ENCODE data around the gene LSM14A. TPM values are rescaled to one million over a fixed set of nuclear protein-coding genes. Genes with fewer than 3 reads are reported as not detected.

LSM14A gene
- total RNA-seq, 1 experiment from 2014 or later, result 67.4 TPM

DNA sequence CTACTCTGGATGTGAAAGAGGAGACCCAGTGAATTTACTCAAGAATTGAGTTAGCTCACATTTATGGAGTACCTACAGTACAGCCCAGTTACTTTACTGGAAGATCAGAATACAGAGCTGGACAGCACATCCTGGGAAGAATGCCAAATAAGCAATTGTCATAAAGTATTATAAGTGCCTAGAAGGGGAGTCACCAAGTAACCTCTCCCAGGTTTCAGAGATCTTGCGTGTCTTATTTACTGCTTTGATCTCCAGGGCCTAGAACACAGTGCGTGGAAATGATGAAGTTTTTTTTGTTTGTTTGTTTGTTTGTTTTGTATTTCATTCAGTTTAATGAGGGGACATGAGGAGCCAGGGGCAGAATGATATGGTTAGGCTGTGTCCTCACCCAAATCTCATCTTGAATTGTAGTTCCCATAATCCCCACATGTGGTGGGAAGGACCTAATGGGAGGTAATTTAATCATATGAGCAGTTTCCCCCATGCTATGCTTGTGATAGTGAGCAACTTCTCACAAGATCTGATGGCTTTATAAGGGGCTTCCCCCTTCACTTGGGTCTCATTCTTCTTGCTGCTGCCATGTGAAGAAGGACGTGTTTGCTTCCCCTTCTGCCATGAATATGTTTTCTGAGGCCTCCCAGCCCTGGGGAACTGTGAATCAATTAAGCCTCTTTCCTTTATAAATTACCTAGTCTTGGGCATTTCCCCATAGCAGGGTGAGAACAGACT is 87.2 kb downstream of the LSM14A start:
- TF ChIP-seq, protein P1, sequence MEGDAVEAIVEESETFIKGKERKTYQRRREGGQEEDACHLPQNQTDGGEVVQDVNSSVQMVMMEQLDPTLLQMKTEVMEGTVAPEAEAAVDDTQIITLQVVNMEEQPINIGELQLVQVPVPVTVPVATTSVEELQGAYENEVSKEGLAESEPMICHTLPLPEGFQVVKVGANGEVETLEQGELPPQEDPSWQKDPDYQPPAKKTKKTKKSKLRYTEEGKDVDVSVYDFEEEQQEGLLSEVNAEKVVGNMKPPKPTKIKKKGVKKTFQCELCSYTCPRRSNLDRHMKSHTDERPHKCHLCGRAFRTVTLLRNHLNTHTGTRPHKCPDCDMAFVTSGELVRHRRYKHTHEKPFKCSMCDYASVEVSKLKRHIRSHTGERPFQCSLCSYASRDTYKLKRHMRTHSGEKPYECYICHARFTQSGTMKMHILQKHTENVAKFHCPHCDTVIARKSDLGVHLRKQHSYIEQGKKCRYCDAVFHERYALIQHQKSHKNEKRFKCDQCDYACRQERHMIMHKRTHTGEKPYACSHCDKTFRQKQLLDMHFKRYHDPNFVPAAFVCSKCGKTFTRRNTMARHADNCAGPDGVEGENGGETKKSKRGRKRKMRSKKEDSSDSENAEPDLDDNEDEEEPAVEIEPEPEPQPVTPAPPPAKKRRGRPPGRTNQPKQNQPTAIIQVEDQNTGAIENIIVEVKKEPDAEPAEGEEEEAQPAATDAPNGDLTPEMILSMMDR (conservative IDR thresholded peaks at IDR 0.05; ENCODE audit: low read depth, low read length), result no peak
- TF ChIP-seq EZH2 (IDR thresholded peaks at IDR 0.05; ENCODE audit: low read length, unreplicated experiment) (no peak), EZH2phosphoT487 (IDR thresholded peaks at IDR 0.05; ENCODE audit: borderline replicate concordance, low read length) (no peak)
- Histone ChIP-seq H2AFZ (ENCODE audit: low read length) (no peak overlapping the region), H4K20me1 (ENCODE audit: low read length) (no peaks in the 10 kb centered on the region), H3F3A (ENCODE audit: low read length, unreplicated experiment) (no peaks in the 10 kb centered on the region), H3K4me2 (ENCODE audit: low read length) (no peak overlapping the region), H3K4me1 (ENCODE audit: insufficient read depth, low read length) (no peaks in the 10 kb centered on the region), H3K9me3 (ENCODE audit: low read length) (no peaks in the 10 kb centered on the region), H3K4me3 (ENCODE audit: low read length) (no peak overlapping the region), H3K36me3 (ENCODE audit: low read depth, low read length) (no peaks in the 10 kb centered on the region), H3K9me2 (replicated peaks; ENCODE audit: low read length) (no peaks in the 10 kb centered on the region), H3K9ac (ENCODE audit: low read length) (no peak overlapping the region), H3K27me3 (ENCODE audit: low read length) (no peaks in the 10 kb centered on the region), H3K27ac (ENCODE audit: low read length) (no peak overlapping the region), H3K79me2 (ENCODE audit: low read length) (peaks cover 12% of the 10 kb centered on the region)
- BruUV-seq (replicated peaks), result no TSS peak
- POLR2A ChIA-PET (ENCODE audit: unreplicated experiment), result no interaction called here
- CTCF ChIA-PET, result no interaction called here
- no peak for ATAC-seq
- no peak for DNase-seq
- intact Hi-C loops (cut with micrococcal nuclease), result no loop called here

DNA sequence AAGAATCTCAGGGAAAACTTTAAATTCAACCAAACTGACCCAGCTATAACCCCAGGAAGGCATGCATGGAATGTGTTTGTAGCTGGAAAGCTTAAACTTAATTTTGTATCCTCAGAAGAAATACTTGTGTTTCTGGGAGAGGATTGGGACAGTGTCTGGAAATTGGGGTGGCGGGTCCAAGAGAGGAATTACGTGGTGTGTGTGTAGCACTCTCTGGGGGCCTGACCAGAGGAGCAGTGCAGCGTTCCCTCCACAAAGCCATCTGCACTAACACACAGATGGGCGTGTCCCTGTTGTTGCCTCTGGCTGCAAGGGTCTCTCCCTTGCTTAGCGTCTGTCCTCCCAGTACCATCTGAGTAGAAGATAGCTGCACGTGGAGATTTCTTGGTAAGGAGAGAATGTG is 88.5 kb downstream of the LSM14A start:
- Histone ChIP-seq H3K4me3 (ENCODE audit: low read length) (no peak overlapping the region), H3F3A (ENCODE audit: low read length, unreplicated experiment) (no peaks in the 10 kb centered on the region), H4K20me1 (ENCODE audit: low read length) (no peaks in the 10 kb centered on the region), H3K9ac (ENCODE audit: low read length) (no peak overlapping the region), H3K9me3 (ENCODE audit: low read length) (no peaks in the 10 kb centered on the region), H3K27me3 (ENCODE audit: low read length) (no peaks in the 10 kb centered on the region), H2AFZ (ENCODE audit: low read length) (no peak overlapping the region), H3K9me2 (replicated peaks; ENCODE audit: low read length) (no peaks in the 10 kb centered on the region), H3K27ac (ENCODE audit: low read length) (no peak overlapping the region), H3K4me2 (ENCODE audit: low read length) (no peak overlapping the region), H3K79me2 (ENCODE audit: low read length) (peaks cover 4% of the 10 kb centered on the region), H3K36me3 (ENCODE audit: low read depth, low read length) (no peaks in the 10 kb centered on the region), H3K4me1 (ENCODE audit: insufficient read depth, low read length) (no peaks in the 10 kb centered on the region)
- intact Hi-C loops (cut with micrococcal nuclease), result no loop called here
- TF ChIP-seq EZH2 (IDR thresholded peaks at IDR 0.05; ENCODE audit: low read length, unreplicated experiment), result no peak
- TF ChIP-seq EZH2phosphoT487 (IDR thresholded peaks at IDR 0.05; ENCODE audit: borderline replicate concordance, low read length), result no peak
- TF ChIP-seq, protein P1 (conservative IDR thresholded peaks at IDR 0.05; ENCODE audit: low read depth, low read length), result no peak
- ChIA-PET CTCF (no interaction called here), POLR2A (ENCODE audit: unreplicated experiment) (no interaction called here)
- no peak for DNase-seq
- ATAC-seq, result no peak
- no TSS peak for BruUV-seq (replicated peaks)

DNA sequence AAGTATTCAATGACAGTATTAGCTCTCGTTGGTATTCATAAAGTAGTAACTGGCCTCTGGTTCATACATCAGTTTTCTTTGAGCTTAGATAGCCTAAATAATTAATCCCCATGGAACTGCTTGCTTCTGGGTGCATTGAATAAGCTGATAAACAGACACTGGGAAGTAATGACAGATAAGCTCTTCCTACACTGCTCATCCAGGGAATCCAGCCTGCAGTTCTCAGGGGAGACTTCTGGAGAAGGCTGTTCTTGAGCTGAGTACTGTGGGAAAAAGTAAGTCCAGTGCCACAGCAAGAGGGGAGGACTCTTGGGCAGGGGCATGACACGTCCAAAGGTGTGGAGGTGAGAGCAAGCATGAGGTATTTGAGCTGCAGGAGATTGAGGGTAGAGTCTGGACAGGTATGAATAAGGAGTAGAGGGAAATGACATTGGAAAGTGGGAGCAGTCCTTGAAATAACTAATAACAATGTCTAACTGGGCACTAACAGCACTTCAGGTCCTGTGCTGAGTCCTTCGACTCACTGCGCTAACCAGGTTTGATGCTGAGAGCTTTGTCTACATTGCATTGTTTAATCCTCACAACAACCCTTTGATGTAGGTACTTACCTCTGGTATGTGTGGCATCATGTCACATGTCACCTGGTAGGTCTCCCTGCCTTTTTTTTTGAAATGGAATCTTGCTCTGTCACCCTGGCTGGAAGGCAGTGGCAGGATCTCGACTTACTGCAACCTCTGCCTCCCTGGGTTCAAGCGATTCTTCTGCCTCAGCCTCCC is 89.2 kb downstream of the LSM14A start:
- Histone ChIP-seq H3F3A (ENCODE audit: low read length, unreplicated experiment) (no peaks in the 10 kb centered on the region), H4K20me1 (ENCODE audit: low read length) (no peaks in the 10 kb centered on the region), H3K79me2 (ENCODE audit: low read length) (no peaks in the 10 kb centered on the region), H3K9ac (ENCODE audit: low read length) (no peak overlapping the region), H2AFZ (ENCODE audit: low read length) (no peak overlapping the region), H3K4me2 (ENCODE audit: low read length) (no peak overlapping the region), H3K27me3 (ENCODE audit: low read length) (no peaks in the 10 kb centered on the region), H3K9me3 (ENCODE audit: low read length) (no peaks in the 10 kb centered on the region), H3K27ac (ENCODE audit: low read length) (no peak overlapping the region), H3K4me1 (ENCODE audit: insufficient read depth, low read length) (no peaks in the 10 kb centered on the region), H3K4me3 (ENCODE audit: low read length) (no peak overlapping the region), H3K9me2 (replicated peaks; ENCODE audit: low read length) (no peaks in the 10 kb centered on the region), H3K36me3 (ENCODE audit: low read depth, low read length) (no peaks in the 10 kb centered on the region)
- BruUV-seq (replicated peaks), result no TSS peak
- intact Hi-C loops (cut with micrococcal nuclease), result no loop called here
- CTCF ChIA-PET, result no interaction called here
- TF ChIP-seq EZH2phosphoT487 (IDR thresholded peaks at IDR 0.05; ENCODE audit: borderline replicate concordance, low read length) (no peak), EZH2 (IDR thresholded peaks at IDR 0.05; ENCODE audit: low read length, unreplicated experiment) (no peak)
- TF ChIP-seq, protein P1 (conservative IDR thresholded peaks at IDR 0.05; ENCODE audit: low read depth, low read length), result no peak
- DNase-seq, result no peak
- POLR2A ChIA-PET (ENCODE audit: unreplicated experiment), result no interaction called here
- ATAC-seq, result no peak

All from PC-3 (cell line).